Upper lobe of right lung (tissue), 1 donor: ENCODE measurements around the gene IKBKG. TPM values are rescaled to one million over a fixed set of nuclear protein-coding genes. Genes with fewer than 3 reads are reported as not detected.
"Not testable (repeated sequence)": the region's sequence is repeated elsewhere in the genome, so short reads cannot be mapped to it uniquely, and the experiment has no call there.

Source experiments
- ATAC-seq: fragments of 200-7000 bp; cut with Tn5 transposase; one replicate; pipeline ENCODE4 v1.9.1; 2020; ENCODE audit warnings: mild to moderate bottlenecking, moderate library complexity
- DNase-seq: peaks from one replicate; pipeline ENCODE4 v3.0.0-alpha.2; 2020
- H3K27ac ChIP-seq: fragments of 200-600 bp; one replicate; pipeline ENCODE4 v1.8.0; 2022
- H3K27me3 ChIP-seq: fragments of 200-600 bp; one replicate; pipeline ENCODE4 v1.8.0; 2022; ENCODE audit warnings: mild to moderate bottlenecking
- H3K36me3 ChIP-seq: fragments of 200-600 bp; one replicate; pipeline ENCODE4 v1.8.0; 2022
- H3K4me1 ChIP-seq: fragments of 200-600 bp; one replicate; pipeline ENCODE4 v1.8.0; 2022
- H3K4me3 ChIP-seq: fragments of 200-600 bp; one replicate; pipeline ENCODE4 v1.8.0; 2022; ENCODE audit warnings: mild to moderate bottlenecking
- H3K9me3 ChIP-seq: fragments of 200-600 bp; one replicate; pipeline ENCODE4 v1.8.0; 2022
- CTCF ChIP-seq: fragments of 200-600 bp; IDR thresholded peaks from one replicate; pipeline ENCODE4 v1.8.0; 2022; ENCODE audit warnings: antibody characterized with exemption
- intact Hi-C: fragments of 100-400 bp; cut with DNase I; formaldehyde crosslinking; loops from one replicate; pipeline ENCODE4 v1.11.0; 2022
- total RNA-seq: library from RNA; stranded (reverse); fragmentation: NEBNext Ultra II Directional; extraction: Animal tissue kit (Norgen Biotek cat#: 25700); gene quantifications from one replicate; pipeline ENCODE4 v1.2.1, GENCODE V29; 2021
- donor health status: DM: no; HTN: yes; CAD: no; lungs with severe emphysema.

Gene IKBKG
- total RNA-seq, 1 donor from 2014 or later, result 33.4 TPM

GRCh38 chrX:154546354-154547244 is 821 bp upstream of the IKBKG start, which contains the start of gene G6PD:
Gene G6PD (minus strand): TSS chrX:154546846. CDS start chrX:154546155, 691 bp downstream.
- TF ChIP-seq CTCF, result no peak
- H3K9me3 ChIP-seq, result no peaks in the 10 kb centered on the region
- H3K27ac ChIP-seq, result peak within 1 kb of the TSS; percentile 83
- DNase-seq (no peak), ATAC-seq (peak; percentile 85)
- no peaks in the 10 kb centered on the region for H3K27me3 ChIP-seq
- H3K4me3 ChIP-seq, result peak within 1 kb of the TSS; percentile 62
- intact Hi-C loops, result no loop called here
- no peaks in the 10 kb centered on the region for H3K36me3 ChIP-seq
- H3K4me1 ChIP-seq, result peaks cover 22% of the 10 kb centered on the region

GRCh38 chrX:154548028-154548316 is 552 bp downstream of the IKBKG start:
- peaks cover 4% of the 10 kb centered on the region for H3K36me3 ChIP-seq
- H3K4me3 ChIP-seq, result peak overlapping the region; percentile 62
- DNase-seq, result no peak

GRCh38 chrX:154549766-154550165 is 2.3 kb downstream of the IKBKG start:
- no peak overlapping the region for H3K4me3 ChIP-seq
- no peaks in the 10 kb centered on the region for H3K9me3 ChIP-seq
- ATAC-seq (no peak), DNase-seq (no peak)
- H3K27ac ChIP-seq, result no peak overlapping the region
- TF ChIP-seq CTCF, result no peak
- no peaks in the 10 kb centered on the region for H3K27me3 ChIP-seq
- H3K4me1 ChIP-seq, result peaks cover 12% of the 10 kb centered on the region
- H3K36me3 ChIP-seq, result peaks cover 16% of the 10 kb centered on the region
- intact Hi-C loops, result no loop called here

More at GRCh38 chrX:154548028-154548316, 552 bp downstream of the IKBKG start:
- Histone ChIP-seq H3K9me3 (no peaks in the 10 kb centered on the region), H3K4me1 (peaks cover 12% of the 10 kb centered on the region), H3K27me3 (no peaks in the 10 kb centered on the region), H3K27ac (peak overlapping the region; percentile 83)
- TF ChIP-seq CTCF, result no peak
- ATAC-seq, result no peak
- intact Hi-C loops, result no loop called here

- H3K36me3 ChIP-seq, result peaks cover 16% of the 10 kb centered on the region
- H3K9me3 ChIP-seq, H3K27ac ChIP-seq, H3K27me3 ChIP-seq, H3K4me3 ChIP-seq, H3K4me1 ChIP-seq, DNase-seq, intact Hi-C loops: not testable (repeated sequence)
- ATAC-seq, result peak; percentile 48
Observed at GRCh38 chrX:154552112-154552806, 4.8 kb downstream of the IKBKG start.

GRCh38 chrX:154558060-154558690 is 10.8 kb downstream of the IKBKG start:
- H3K4me3 ChIP-seq, intact Hi-C loops, H3K27me3 ChIP-seq, ATAC-seq, H3K4me1 ChIP-seq, H3K27ac ChIP-seq, H3K9me3 ChIP-seq, DNase-seq: not testable (repeated sequence)
- H3K36me3 ChIP-seq, result peaks cover 11% of the 10 kb centered on the region

- H3K4me1 ChIP-seq, DNase-seq, H3K4me3 ChIP-seq, H3K27ac ChIP-seq, intact Hi-C loops, H3K27me3 ChIP-seq, H3K9me3 ChIP-seq, H3K36me3 ChIP-seq, ATAC-seq: not testable (repeated sequence)
Observed at GRCh38 chrX:154558896-154559295, 11.5 kb downstream of the IKBKG start.

GRCh38 chrX:154560326-154560725 is 12.9 kb downstream of the IKBKG start:
- DNase-seq, H3K36me3 ChIP-seq, H3K4me1 ChIP-seq, H3K27me3 ChIP-seq, H3K4me3 ChIP-seq, ATAC-seq, H3K9me3 ChIP-seq, H3K27ac ChIP-seq, intact Hi-C loops: not testable (repeated sequence)

GRCh38 chrX:154562295-154562694 is 14.9 kb downstream of the IKBKG start:
- H3K36me3 ChIP-seq, DNase-seq, intact Hi-C loops, H3K4me1 ChIP-seq, H3K9me3 ChIP-seq, H3K4me3 ChIP-seq, H3K27ac ChIP-seq, H3K27me3 ChIP-seq: not testable (repeated sequence)
- ATAC-seq, result peak; percentile 54

- ATAC-seq, H3K27ac ChIP-seq, intact Hi-C loops, DNase-seq, H3K9me3 ChIP-seq, H3K4me3 ChIP-seq, H3K36me3 ChIP-seq, H3K4me1 ChIP-seq, H3K27me3 ChIP-seq: not testable (repeated sequence)
Observed at GRCh38 chrX:154570361-154570760, 22.9 kb downstream of the IKBKG start.

- H3K4me1 ChIP-seq, H3K27me3 ChIP-seq, H3K36me3 ChIP-seq, ATAC-seq, H3K27ac ChIP-seq, H3K4me3 ChIP-seq, DNase-seq, H3K9me3 ChIP-seq, intact Hi-C loops: not testable (repeated sequence)
Observed at GRCh38 chrX:154573061-154573460, 25.6 kb downstream of the IKBKG start.

- peak; percentile 86 for ATAC-seq
- H3K4me3 ChIP-seq, intact Hi-C loops, DNase-seq, H3K36me3 ChIP-seq, H3K9me3 ChIP-seq, H3K27me3 ChIP-seq, H3K4me1 ChIP-seq, H3K27ac ChIP-seq: not testable (repeated sequence)
Observed at GRCh38 chrX:154575076-154575475, 27.7 kb downstream of the IKBKG start.
